Measurements from ENCODE around the gene BCL11A.

DNA sequence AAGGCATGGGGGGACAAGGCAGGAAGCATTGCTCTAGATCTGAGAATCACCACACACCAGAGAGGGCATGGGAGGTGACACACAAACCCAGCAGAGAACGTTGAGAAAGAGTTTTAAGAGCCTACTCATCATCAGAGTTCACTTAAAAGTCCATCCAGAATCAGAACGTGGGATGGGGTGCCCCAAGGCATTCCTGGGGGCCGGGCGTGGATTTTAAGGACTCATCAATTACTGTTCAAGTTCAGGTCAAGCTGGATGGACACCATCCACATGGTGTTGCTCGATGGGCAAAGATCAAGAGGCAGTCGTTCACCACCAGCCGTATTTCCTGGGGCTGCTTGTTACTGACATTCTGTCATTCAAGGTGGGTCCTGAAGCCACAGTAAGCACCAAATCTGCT lies 34.9 kb downstream of the BCL11A start:
- TF ChIP-seq, protein P1, sequence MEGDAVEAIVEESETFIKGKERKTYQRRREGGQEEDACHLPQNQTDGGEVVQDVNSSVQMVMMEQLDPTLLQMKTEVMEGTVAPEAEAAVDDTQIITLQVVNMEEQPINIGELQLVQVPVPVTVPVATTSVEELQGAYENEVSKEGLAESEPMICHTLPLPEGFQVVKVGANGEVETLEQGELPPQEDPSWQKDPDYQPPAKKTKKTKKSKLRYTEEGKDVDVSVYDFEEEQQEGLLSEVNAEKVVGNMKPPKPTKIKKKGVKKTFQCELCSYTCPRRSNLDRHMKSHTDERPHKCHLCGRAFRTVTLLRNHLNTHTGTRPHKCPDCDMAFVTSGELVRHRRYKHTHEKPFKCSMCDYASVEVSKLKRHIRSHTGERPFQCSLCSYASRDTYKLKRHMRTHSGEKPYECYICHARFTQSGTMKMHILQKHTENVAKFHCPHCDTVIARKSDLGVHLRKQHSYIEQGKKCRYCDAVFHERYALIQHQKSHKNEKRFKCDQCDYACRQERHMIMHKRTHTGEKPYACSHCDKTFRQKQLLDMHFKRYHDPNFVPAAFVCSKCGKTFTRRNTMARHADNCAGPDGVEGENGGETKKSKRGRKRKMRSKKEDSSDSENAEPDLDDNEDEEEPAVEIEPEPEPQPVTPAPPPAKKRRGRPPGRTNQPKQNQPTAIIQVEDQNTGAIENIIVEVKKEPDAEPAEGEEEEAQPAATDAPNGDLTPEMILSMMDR (IDR thresholded peaks at IDR 0.05; ENCODE audit: insufficient read depth, low read length, poor library complexity, severe bottlenecking) = no peak
- no peak for TF ChIP-seq EZH2phosphoT487 (conservative IDR thresholded peaks at IDR 0.05; ENCODE audit: low read length)

Measured in SU-DHL-6 (cell line).